Suprapubic skin (tissue), 3 donors: ENCODE data around the gene TRABD2A.

Experiments used
- POLR2AphosphoS5 ChIP-seq, 3 donors: sonication (generic); formaldehyde crosslinking; IDR thresholded peaks; one replicate each; pipeline ENCODE4 v1.6.1; 2017; ENCODE audit warnings: antibody characterized with exemption in 3 of 3
- TF ChIP-seq, protein P1 (sequence below), 2 donors: fragments of 200-600 bp in 1 of 2; fragments of 450-650 bp in 1 of 2; sonication (generic) in 1 of 2; IDR thresholded peaks; one replicate each; pipeline ENCODE4 v1.5.1; 2016 to 2019; ENCODE audit warnings: antibody characterized with exemption in 2 of 2, mild to moderate bottlenecking in 1 of 2, moderate library complexity in 1 of 2

DNA sequence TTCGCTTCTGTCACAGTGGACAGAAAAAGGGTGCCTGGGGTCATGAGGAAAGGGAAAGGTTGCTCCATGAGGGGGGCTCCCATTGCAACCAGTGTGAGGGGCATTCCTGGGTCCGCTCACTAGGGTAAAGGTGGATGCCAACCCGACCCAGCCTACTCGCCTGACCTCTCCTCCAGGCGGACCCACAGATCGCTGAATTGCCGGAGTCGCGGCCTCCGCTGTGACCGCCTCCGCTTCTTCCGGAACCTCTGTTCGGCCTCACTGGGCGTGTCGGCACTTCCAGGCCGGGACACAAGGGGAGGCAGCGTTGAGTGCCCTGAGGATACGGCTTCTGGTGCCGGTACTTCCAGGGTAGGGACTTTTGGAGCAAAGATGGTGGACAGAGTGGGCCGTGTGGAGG lies 57.1 kb downstream of the TRABD2A start:
- no peak for TF ChIP-seq POLR2AphosphoS5 (IDR thresholded peaks at IDR 0.05)
- TF ChIP-seq, protein P1, sequence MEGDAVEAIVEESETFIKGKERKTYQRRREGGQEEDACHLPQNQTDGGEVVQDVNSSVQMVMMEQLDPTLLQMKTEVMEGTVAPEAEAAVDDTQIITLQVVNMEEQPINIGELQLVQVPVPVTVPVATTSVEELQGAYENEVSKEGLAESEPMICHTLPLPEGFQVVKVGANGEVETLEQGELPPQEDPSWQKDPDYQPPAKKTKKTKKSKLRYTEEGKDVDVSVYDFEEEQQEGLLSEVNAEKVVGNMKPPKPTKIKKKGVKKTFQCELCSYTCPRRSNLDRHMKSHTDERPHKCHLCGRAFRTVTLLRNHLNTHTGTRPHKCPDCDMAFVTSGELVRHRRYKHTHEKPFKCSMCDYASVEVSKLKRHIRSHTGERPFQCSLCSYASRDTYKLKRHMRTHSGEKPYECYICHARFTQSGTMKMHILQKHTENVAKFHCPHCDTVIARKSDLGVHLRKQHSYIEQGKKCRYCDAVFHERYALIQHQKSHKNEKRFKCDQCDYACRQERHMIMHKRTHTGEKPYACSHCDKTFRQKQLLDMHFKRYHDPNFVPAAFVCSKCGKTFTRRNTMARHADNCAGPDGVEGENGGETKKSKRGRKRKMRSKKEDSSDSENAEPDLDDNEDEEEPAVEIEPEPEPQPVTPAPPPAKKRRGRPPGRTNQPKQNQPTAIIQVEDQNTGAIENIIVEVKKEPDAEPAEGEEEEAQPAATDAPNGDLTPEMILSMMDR (IDR thresholded peaks at IDR 0.05): no peak
